MCF 10A (cell line): Measurements from ENCODE around the gene BPIFB6. TPM values are rescaled to one million over a fixed set of nuclear protein-coding genes. Genes with fewer than 3 reads are reported as not detected.

ENCODE experiments used
- BruUV-seq: library from RNA; stranded (reverse); fragments of 400-500 nt; replicated peaks from 2 replicates; lab custom pipeline; 2021; lab: Mats Ljungman, UMichigan
- CTCF ChIA-PET: fragments of 300-600 bp; sonication (Branson Sonifier 250); formaldehyde crosslinking; extraction: SDS; loops from one replicate; lab custom pipeline; 2021; ENCODE audit warnings: antibody characterized with exemption, inconsistent platforms; lab: Yijun Ruan, JAX
- POLR2A ChIA-PET: fragments of 300-600, 350-650 bp; sonication (Branson Sonifier 250); formaldehyde crosslinking; extraction: SDS; loops from one replicate; lab custom pipeline; 2020; ENCODE audit warnings: antibody characterized with exemption, inconsistent platforms; lab: Yijun Ruan, JAX
- DNase-seq: peaks from one replicate; pipeline ENCODE4 v3.0.0-alpha.2; 2018; ENCODE audit not compliant: unreplicated experiment
- H3K27ac Mint-ChIP-seq: one replicate; pipeline ENCODE4 v1.8.0; 2022; ENCODE audit warnings: mild to moderate bottlenecking, low read depth, mixed read lengths; ENCODE audit not compliant: unreplicated experiment
- H3K27me3 Mint-ChIP-seq: one replicate; pipeline ENCODE4 v1.8.0; 2022; ENCODE audit warnings: mixed read lengths; ENCODE audit not compliant: insufficient read depth, unreplicated experiment
- H3K36me3 Mint-ChIP-seq: one replicate; pipeline ENCODE4 v1.8.0; 2022; ENCODE audit warnings: mild to moderate bottlenecking, moderate library complexity, mixed read lengths; ENCODE audit not compliant: insufficient read depth, unreplicated experiment
- H3K4me1 Mint-ChIP-seq: one replicate; pipeline ENCODE4 v1.8.0; 2022; ENCODE audit warnings: mixed read lengths; ENCODE audit not compliant: insufficient read depth, unreplicated experiment
- H3K4me3 Mint-ChIP-seq: one replicate; pipeline ENCODE4 v1.8.0; 2022; ENCODE audit warnings: mild to moderate bottlenecking, moderate library complexity, mixed read lengths; ENCODE audit not compliant: unreplicated experiment
- H3K9me3 Mint-ChIP-seq: one replicate; pipeline ENCODE4 v1.8.0; 2022; ENCODE audit warnings: mixed read lengths; ENCODE audit not compliant: unreplicated experiment
- intact Hi-C: fragments of 100-400 bp; cut with micrococcal nuclease; formaldehyde crosslinking; loops from 2 replicates; pipeline ENCODE4 v1.14.1; 2022
- total RNA-seq: library from RNA; stranded (reverse); gene quantifications from 2 replicates; pipeline ENCODE4 v1.2.3, GENCODE V29; 2022
- TF ChIP-seq, protein P1 (sequence below): fragments of 200-600 bp; IDR thresholded peaks from one replicate; pipeline ENCODE4 v1.8.0; 2022; ENCODE audit warnings: antibody characterized with exemption, mild to moderate bottlenecking; ENCODE audit not compliant: unreplicated experiment

Gene BPIFB6
- total RNA-seq, 1 experiment from 2014 or later = not detected

GRCh38 chr20:33021879-33022278 is 9.6 kb upstream of the BPIFB6 start:
- no TSS peak for BruUV-seq
- peaks cover 21% of the 10 kb centered on the region for H3K27me3 Mint-ChIP-seq
- H3K4me3 Mint-ChIP-seq = no peak overlapping the region
- no peaks in the 10 kb centered on the region for H3K9me3 Mint-ChIP-seq
- H3K4me1 Mint-ChIP-seq = no peaks in the 10 kb centered on the region
- DNase-seq = no peak
- CTCF ChIA-PET = no interaction called here
- TF ChIP-seq, protein P1, sequence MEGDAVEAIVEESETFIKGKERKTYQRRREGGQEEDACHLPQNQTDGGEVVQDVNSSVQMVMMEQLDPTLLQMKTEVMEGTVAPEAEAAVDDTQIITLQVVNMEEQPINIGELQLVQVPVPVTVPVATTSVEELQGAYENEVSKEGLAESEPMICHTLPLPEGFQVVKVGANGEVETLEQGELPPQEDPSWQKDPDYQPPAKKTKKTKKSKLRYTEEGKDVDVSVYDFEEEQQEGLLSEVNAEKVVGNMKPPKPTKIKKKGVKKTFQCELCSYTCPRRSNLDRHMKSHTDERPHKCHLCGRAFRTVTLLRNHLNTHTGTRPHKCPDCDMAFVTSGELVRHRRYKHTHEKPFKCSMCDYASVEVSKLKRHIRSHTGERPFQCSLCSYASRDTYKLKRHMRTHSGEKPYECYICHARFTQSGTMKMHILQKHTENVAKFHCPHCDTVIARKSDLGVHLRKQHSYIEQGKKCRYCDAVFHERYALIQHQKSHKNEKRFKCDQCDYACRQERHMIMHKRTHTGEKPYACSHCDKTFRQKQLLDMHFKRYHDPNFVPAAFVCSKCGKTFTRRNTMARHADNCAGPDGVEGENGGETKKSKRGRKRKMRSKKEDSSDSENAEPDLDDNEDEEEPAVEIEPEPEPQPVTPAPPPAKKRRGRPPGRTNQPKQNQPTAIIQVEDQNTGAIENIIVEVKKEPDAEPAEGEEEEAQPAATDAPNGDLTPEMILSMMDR = no peak
- intact Hi-C loops = no loop called here
- H3K27ac Mint-ChIP-seq = no peak overlapping the region
- H3K36me3 Mint-ChIP-seq = no peaks in the 10 kb centered on the region
- POLR2A ChIA-PET = interaction anchor here (1.1 kb wide), 1 partner anchor 115 kb away, joined by 3 read pairs; no protein-coding TSS in a partner anchor

GRCh38 chr20:33022289-33022688 is 9.2 kb upstream of the BPIFB6 start:
- intact Hi-C loops = no loop called here
- H3K36me3 Mint-ChIP-seq = no peaks in the 10 kb centered on the region
- no peak overlapping the region for H3K4me3 Mint-ChIP-seq
- no peaks in the 10 kb centered on the region for H3K4me1 Mint-ChIP-seq
- TF ChIP-seq, protein P1 = no peak
- no peaks in the 10 kb centered on the region for H3K9me3 Mint-ChIP-seq
- ChIA-PET CTCF (no interaction called here), POLR2A (interaction anchor here (1.1 kb wide), 1 partner anchor 114 kb away, joined by 3 read pairs; no protein-coding TSS in a partner anchor)
- peaks cover 17% of the 10 kb centered on the region for H3K27me3 Mint-ChIP-seq
- no TSS peak for BruUV-seq
- H3K27ac Mint-ChIP-seq = no peak overlapping the region
- DNase-seq = no peak

DNA sequence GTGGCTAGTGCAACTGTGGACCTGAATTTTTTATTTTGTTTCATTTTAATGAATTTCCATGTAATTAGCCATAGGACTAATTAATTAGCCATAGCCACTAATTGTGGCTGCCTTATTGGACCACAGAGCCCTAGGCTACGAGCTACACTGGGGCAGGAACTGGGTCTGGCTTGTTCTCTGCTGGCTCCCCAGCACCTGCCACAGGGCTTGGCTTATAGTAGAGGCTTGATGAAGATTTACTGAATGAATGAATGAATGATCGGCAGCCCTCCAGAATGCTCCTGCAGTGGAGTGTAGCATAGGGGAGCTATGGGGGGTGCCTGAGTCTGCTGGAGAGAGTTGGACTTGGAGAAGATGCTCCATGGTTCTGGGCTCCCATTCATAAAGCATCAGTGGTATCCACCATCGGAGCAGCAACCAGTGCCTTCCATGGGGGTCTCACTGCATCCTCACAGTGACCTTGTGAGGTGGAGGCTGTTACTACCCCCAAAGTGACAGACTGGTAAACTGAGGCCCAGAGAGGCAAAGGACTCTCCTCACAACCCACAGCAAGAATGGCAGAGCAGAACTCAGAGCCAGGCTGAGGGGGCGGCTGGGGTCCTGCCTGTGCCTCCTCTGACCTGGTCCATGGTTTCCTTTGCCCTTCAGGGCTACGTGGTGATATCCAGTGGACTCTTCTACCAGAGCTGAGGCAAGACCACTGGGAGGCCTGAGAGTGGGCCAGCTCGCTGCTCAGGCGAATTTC is 8.6 kb upstream of the BPIFB6 start:
- CTCF ChIA-PET = no interaction called here
- H3K9me3 Mint-ChIP-seq = no peaks in the 10 kb centered on the region
- POLR2A ChIA-PET = no interaction called here
- H3K27me3 Mint-ChIP-seq = peaks cover 11% of the 10 kb centered on the region
- no peak overlapping the region for H3K27ac Mint-ChIP-seq
- TF ChIP-seq, protein P1 = no peak
- no peaks in the 10 kb centered on the region for H3K4me1 Mint-ChIP-seq
- BruUV-seq = no TSS peak
- H3K36me3 Mint-ChIP-seq = no peaks in the 10 kb centered on the region
- intact Hi-C loops = no loop called here
- no peak for DNase-seq
- H3K4me3 Mint-ChIP-seq = no peak overlapping the region

DNA sequence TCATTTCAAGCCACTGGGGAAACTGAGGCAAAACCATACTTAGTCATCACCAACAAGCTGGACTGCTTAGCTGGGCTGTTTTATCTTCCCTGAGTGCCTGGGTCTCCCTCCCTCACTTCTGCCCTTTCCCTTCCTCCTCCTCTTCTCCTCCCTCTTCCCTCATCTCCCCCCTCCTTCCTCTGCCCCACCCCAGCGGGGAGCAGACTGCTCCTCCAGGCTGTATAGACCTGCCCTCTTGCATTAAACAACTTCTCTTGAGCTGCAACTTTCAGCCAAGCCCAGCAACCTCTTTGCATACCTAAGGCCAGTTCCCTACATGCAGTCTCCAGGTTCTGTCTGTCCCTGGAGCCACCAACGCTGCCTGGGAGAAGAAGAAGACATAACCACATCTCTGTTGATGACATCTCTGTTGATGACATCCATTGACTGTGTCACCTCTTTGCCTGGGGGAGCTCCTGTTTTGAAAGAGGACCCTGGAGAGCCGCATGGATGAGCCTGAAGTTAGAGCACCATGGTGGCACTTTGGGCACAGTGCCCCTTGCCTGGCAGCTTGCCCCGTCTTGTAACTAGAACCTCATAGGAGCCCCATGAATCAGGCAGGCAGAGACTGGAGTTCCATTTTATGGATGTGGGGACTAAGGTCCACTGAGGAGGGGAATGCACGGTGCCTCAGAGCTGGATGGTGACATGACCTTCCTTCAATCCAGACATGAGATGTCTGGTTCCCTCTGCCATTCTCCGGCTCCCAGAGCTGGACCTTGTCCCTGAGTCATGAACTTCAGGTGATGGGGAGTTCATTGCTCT is 7.8 kb upstream of the BPIFB6 start:
- H3K36me3 Mint-ChIP-seq = no peaks in the 10 kb centered on the region
- intact Hi-C loops = no loop called here
- H3K9me3 Mint-ChIP-seq = no peaks in the 10 kb centered on the region
- POLR2A ChIA-PET = interaction anchor here (1.4 kb wide), 1 partner anchor 11 kb away, joined by 3 read pairs; no protein-coding TSS in a partner anchor
- DNase-seq = no peak
- H3K4me3 Mint-ChIP-seq = no peak overlapping the region
- CTCF ChIA-PET = interaction anchor here (1.5 kb wide), 1 partner anchor 10 kb away, joined by 3 read pairs; no protein-coding TSS in a partner anchor
- no TSS peak for BruUV-seq
- H3K4me1 Mint-ChIP-seq = no peaks in the 10 kb centered on the region
- peaks cover 10% of the 10 kb centered on the region for H3K27me3 Mint-ChIP-seq
- TF ChIP-seq, protein P1 = no peak
- no peak overlapping the region for H3K27ac Mint-ChIP-seq
